ENCODE results near the gene DLG5.

DLG5 gene

GRCh38 chr10:77816311-77816710 is 110.2 kb downstream of the DLG5 start:
- no peak overlapping the region for H3K4me3 ChIP-seq (ENCODE audit: low read depth, low read length)
- TF ChIP-seq CTCF (IDR thresholded peaks at IDR 0.05; ENCODE audit: low read depth, low read length), result no peak
- no peaks in the 10 kb centered on the region for H3K9me3 ChIP-seq
- peaks cover 14% of the 10 kb centered on the region for H3K4me1 ChIP-seq
- H3K27me3 ChIP-seq, result no peaks in the 10 kb centered on the region
- H3K36me3 ChIP-seq, result peaks cover 26% of the 10 kb centered on the region
- DNase-seq, result no peak

GRCh38 chr10:77812741-77813140 is 113.8 kb downstream of the DLG5 start:
- peaks cover 23% of the 10 kb centered on the region for H3K36me3 ChIP-seq
- TF ChIP-seq CTCF (IDR thresholded peaks at IDR 0.05; ENCODE audit: low read depth, low read length), result no peak

GRCh38 chr10:77811831-77812430 is 114.6 kb downstream of the DLG5 start:
- DNase-seq, result no peak
- no peak overlapping the region for H3K4me3 ChIP-seq (ENCODE audit: low read depth, low read length)
- H3K9me3 ChIP-seq, result no peaks in the 10 kb centered on the region
- peaks cover 22% of the 10 kb centered on the region for H3K36me3 ChIP-seq
- no peak for TF ChIP-seq CTCF (IDR thresholded peaks at IDR 0.05; ENCODE audit: low read depth, low read length)
- no peaks in the 10 kb centered on the region for H3K27me3 ChIP-seq
- peaks cover 4% of the 10 kb centered on the region for H3K4me1 ChIP-seq

More at GRCh38 chr10:77812741-77813140, 113.8 kb downstream of the DLG5 start:
- no peak overlapping the region for H3K4me3 ChIP-seq (ENCODE audit: low read depth, low read length)
- H3K9me3 ChIP-seq, result no peaks in the 10 kb centered on the region
- H3K4me1 ChIP-seq, result peaks cover 12% of the 10 kb centered on the region
- no peak for DNase-seq
- no peaks in the 10 kb centered on the region for H3K27me3 ChIP-seq

- H3K36me3 ChIP-seq, result peaks cover 15% of the 10 kb centered on the region
- H3K27me3 ChIP-seq, result no peaks in the 10 kb centered on the region
- no peaks in the 10 kb centered on the region for H3K9me3 ChIP-seq
- no peak overlapping the region for H3K4me3 ChIP-seq (ENCODE audit: low read depth, low read length)
- TF ChIP-seq CTCF (IDR thresholded peaks at IDR 0.05; ENCODE audit: low read depth, low read length), result no peak
- no peaks in the 10 kb centered on the region for H3K4me1 ChIP-seq
- no peak for DNase-seq
These were observed 115.9 kb downstream of the DLG5 start for GRCh38 chr10:77810446-77811335.

- no peak for TF ChIP-seq CTCF (IDR thresholded peaks at IDR 0.05; ENCODE audit: low read depth, low read length)
- H3K4me3 ChIP-seq (ENCODE audit: low read depth, low read length), result no peak overlapping the region
- no peak for DNase-seq
- no peaks in the 10 kb centered on the region for H3K9me3 ChIP-seq
- H3K36me3 ChIP-seq, result peaks cover 21% of the 10 kb centered on the region
- H3K27me3 ChIP-seq, result no peaks in the 10 kb centered on the region
- no peaks in the 10 kb centered on the region for H3K4me1 ChIP-seq
These were observed 117.2 kb downstream of the DLG5 start for GRCh38 chr10:77809336-77809735.

GRCh38 chr10:77807706-77808105 is 118.8 kb downstream of the DLG5 start:
- Histone ChIP-seq H3K36me3 (peaks cover 21% of the 10 kb centered on the region), H3K27me3 (no peaks in the 10 kb centered on the region), H3K4me3 (ENCODE audit: low read depth, low read length) (no peak overlapping the region), H3K9me3 (no peaks in the 10 kb centered on the region), H3K4me1 (no peaks in the 10 kb centered on the region)
- no peak for TF ChIP-seq CTCF (IDR thresholded peaks at IDR 0.05; ENCODE audit: low read depth, low read length)
- DNase-seq, result no peak
